Measurements from ENCODE around the gene GPR162. TPM values are rescaled to one million over a fixed set of nuclear protein-coding genes. Genes with fewer than 3 reads are reported as not detected.

Gene GPR162
- total and polyA plus RNA-seq, 11 donors, result 1.8 to 7.7 (median 3.0) TPM

- DNase-seq, result no peak
- intact Hi-C loops (cut with DNase I), result loop anchor here in 3 of 10 donors (5.0 to 10.0 kb wide), 4 partner anchors 48 to 208 kb away; partner anchors contain the start of genes LAG3 (in 1 of the 3) and MLF2 (in 1 of the 3)
- peaks cover 0 to 40% (median 25%) of the 10 kb centered on the region in 12 donors for H3K4me1 ChIP-seq
- H3K36me3 ChIP-seq, result peaks cover 0 to 8% (median 0%) of the 10 kb centered on the region in 9 donors
- ATAC-seq, result no peak
- WGBS, 4 donors, result 64 to 71% (median 68%) methylated on average over 7 of the region's 7 CpGs
- no peak for TF ChIP-seq CTCF (IDR thresholded peaks at IDR 0.05)
- no peak for TF ChIP-seq POLR2A (IDR thresholded peaks at IDR 0.05)
- H3K27ac ChIP-seq, result peak overlapping the region in 2 of 12 donors; percentile 64 to 70
- H3K9me3 ChIP-seq, result no peaks in the 10 kb centered on the region
- H3K4me3 ChIP-seq, result peak overlapping the region in 9 of 12 donors; percentile 51 to 67 (median 59)
- H3K27me3 ChIP-seq, result peaks cover 0 to 12% (median 0%) of the 10 kb centered on the region in 9 donors
Measured at GRCh38 chr12:6822426-6823135, 960 bp downstream of the GPR162 start.

- H3K27ac ChIP-seq, result no peak overlapping the region
- H3K27me3 ChIP-seq, result peaks cover 0 to 16% (median 0%) of the 10 kb centered on the region in 9 donors
- ATAC-seq, result no peak
- H3K9me3 ChIP-seq, result no peaks in the 10 kb centered on the region
- peak in 1 of 5 donors; percentile 17 for DNase-seq
- intact Hi-C loops (cut with DNase I), result loop anchor here in 5 of 10 donors (2.0 to 10.0 kb wide), 5 partner anchors 45 to 209 kb away; partner anchors contain the start of genes LAG3 (in 1 of the 5) and MLF2 (in 1 of the 5)
- TF ChIP-seq CTCF (IDR thresholded peaks at IDR 0.05) (no peak), POLR2A (IDR thresholded peaks at IDR 0.05) (no peak)
- H3K36me3 ChIP-seq, result peaks cover 0 to 5% (median 0%) of the 10 kb centered on the region in 9 donors
- no peak overlapping the region for H3K4me3 ChIP-seq
- peaks cover 0 to 43% (median 27%) of the 10 kb centered on the region in 12 donors for H3K4me1 ChIP-seq
- WGBS, 4 donors, result 68 to 85% (median 80%) methylated on average over 5 to 12 of the region's 12 CpGs
Measured at GRCh38 chr12:6823182-6824084, 1.8 kb downstream of the GPR162 start.

- H3K27me3 ChIP-seq, result peaks cover 0 to 21% (median 0%) of the 10 kb centered on the region in 9 donors
- intact Hi-C loops (cut with DNase I), result loop anchor here in 5 of 10 donors (2.0 to 10.0 kb wide), 5 partner anchors 45 to 209 kb away; partner anchors contain the start of genes LAG3 (in 1 of the 5) and MLF2 (in 1 of the 5)
- no peak for ATAC-seq
Measured at GRCh38 chr12:6824085-6824775, 2.6 kb downstream of the GPR162 start.

More at GRCh38 chr12:6824085-6824775, 2.6 kb downstream of the GPR162 start:
- peak in 1 of 5 donors; percentile 30 for DNase-seq
- Histone ChIP-seq H3K9me3 (no peaks in the 10 kb centered on the region), H3K4me3 (no peak overlapping the region), H3K4me1 (peaks cover 0 to 50% (median 27%) of the 10 kb centered on the region in 12 donors), H3K36me3 (peaks cover 0 to 4% (median 0%) of the 10 kb centered on the region in 9 donors), H3K27ac (no peak overlapping the region)
- no peak for TF ChIP-seq CTCF (IDR thresholded peaks at IDR 0.05)
- TF ChIP-seq POLR2A (IDR thresholded peaks at IDR 0.05), result no peak
- 91 to 95% (median 92%) methylated on average over 32 to 37 of the region's 37 CpGs for WGBS, 4 donors

Data from heart left ventricle (tissue), 16 donors.